Smooth muscle cell (in vitro differentiated cells): ENCODE measurements around the gene WNT7B. TPM values are rescaled to one million over a fixed set of nuclear protein-coding genes. Genes with fewer than 3 reads are reported as not detected.

Source experiments
- DNase-seq: peaks from one replicate; lab custom pipeline; 2025; ENCODE audit not compliant: unreplicated experiment; lab: John Stamatoyannopoulos, UW
- H2AFZ ChIP-seq: fragments of 200-600 bp; sonication (generic); 2 replicates; pipeline ENCODE4 v1.6.0; 2016; ENCODE audit warnings: antibody characterized with exemption, low read depth, mild to moderate bottlenecking
- H3F3A ChIP-seq: fragments of 200-600 bp; sonication (generic); 2 replicates; pipeline ENCODE4 v1.6.0; 2017; ENCODE audit warnings: antibody characterized with exemption, low read depth
- H3K27ac ChIP-seq: fragments of 200-600 bp; sonication (generic); 2 replicates; pipeline ENCODE4 v1.5.1; 2016; ENCODE audit warnings: low read depth, mild to moderate bottlenecking
- H3K27me3 ChIP-seq: fragments of 200-600 bp; sonication (generic); 2 replicates; pipeline ENCODE4 v1.6.1; 2016; ENCODE audit warnings: low read depth, mild to moderate bottlenecking
- H3K36me3 ChIP-seq: fragments of 200-600 bp; sonication (generic); 2 replicates; pipeline ENCODE4 v1.5.1; 2016; ENCODE audit warnings: low read depth
- H3K4me1 ChIP-seq: fragments of 200-600 bp; sonication (generic); 2 replicates; pipeline ENCODE4 v1.5.1; 2016; ENCODE audit warnings: low read depth
- H3K4me2 ChIP-seq: fragments of 200-600 bp; sonication (generic); 2 replicates; pipeline ENCODE4 v1.6.0; 2016; ENCODE audit warnings: mild to moderate bottlenecking
- H3K4me3 ChIP-seq: fragments of 200-600 bp; sonication (generic); 2 replicates; pipeline ENCODE4 v1.5.1; 2016; ENCODE audit warnings: mild to moderate bottlenecking
- H3K79me2 ChIP-seq: fragments of 200-600 bp; sonication (generic); 2 replicates; pipeline ENCODE4 v1.6.0; 2016; ENCODE audit warnings: low read depth, mild to moderate bottlenecking
- H3K9ac ChIP-seq: fragments of 200-600 bp; sonication (generic); 2 replicates; pipeline ENCODE4 v1.6.0; 2016; ENCODE audit warnings: low read depth
- H3K9me3 ChIP-seq: fragments of 200-600 bp; sonication (generic); replicated peaks from 2 replicates; pipeline ENCODE4 v1.5.1; 2016; ENCODE audit warnings: low read depth
- H4K20me1 ChIP-seq: fragments of 200-600 bp; sonication (generic); 2 replicates; pipeline ENCODE4 v1.6.0; 2016; ENCODE audit warnings: low read depth
- CTCF ChIP-seq: fragments of 200-600 bp; sonication (generic); IDR thresholded peaks from 2 replicates; pipeline ENCODE4 v1.5.1; 2017; ENCODE audit warnings: borderline replicate concordance, mild to moderate bottlenecking, antibody characterized with exemption; ENCODE audit not compliant: insufficient read depth, poor library complexity, severe bottlenecking
- WGBS: methylation state at CpG from one replicate; pipeline ENCODE4 v1.1.7; 2016; ENCODE audit warnings: low lambda C conversion rate; 5-methylcytosine and 5-hydroxymethylcytosine counted together
- polyA plus RNA-seq: library from polyadenylated mRNA; unstranded; fragments of >200 nt; fragmentation: Nextera tagmentation; extraction: Ambion mirVana; gene quantifications from 2 replicates; pipeline ENCODE4 v1.2.1, GENCODE V29; 2016
- total RNA-seq: library from RNA; depleted of rRNA; stranded (reverse); fragments of >200 nt; gene quantifications from 2 replicates; pipeline ENCODE4 v1.2.3, GENCODE V29; 2014

The WNT7B gene
- total and polyA plus RNA-seq, 2 experiments from 2014 or later: 0.69 to 1.6 TPM

GRCh38 chr22:45949891-45950290 is 27.1 kb downstream of the WNT7B start:
- no peak for TF ChIP-seq CTCF
- 95% methylated on average over 23 of the region's 23 CpGs for WGBS

GRCh38 chr22:45949258-45949870 is 27.6 kb downstream of the WNT7B start:
- no peak overlapping the region for H3K4me2 ChIP-seq
- H3K4me1 ChIP-seq: no peaks in the 10 kb centered on the region
- DNase-seq: no peak
- H3K27me3 ChIP-seq: no peaks in the 10 kb centered on the region
- WGBS: 92% methylated on average over 18 of the region's 22 CpGs
- no peak overlapping the region for H3K27ac ChIP-seq
- H3K9me3 ChIP-seq: no peaks in the 10 kb centered on the region
- no peaks in the 10 kb centered on the region for H3F3A ChIP-seq
- H3K4me3 ChIP-seq: no peak overlapping the region
- no peaks in the 10 kb centered on the region for H3K36me3 ChIP-seq
- no peaks in the 10 kb centered on the region for H4K20me1 ChIP-seq
- no peak overlapping the region for H2AFZ ChIP-seq
- H3K9ac ChIP-seq: no peak overlapping the region
- H3K79me2 ChIP-seq: no peaks in the 10 kb centered on the region
- no peak for TF ChIP-seq CTCF

More at GRCh38 chr22:45949891-45950290, 27.1 kb downstream of the WNT7B start:
- H4K20me1 ChIP-seq: no peaks in the 10 kb centered on the region
- no peak overlapping the region for H2AFZ ChIP-seq
- H3K9me3 ChIP-seq: no peaks in the 10 kb centered on the region
- H3K4me2 ChIP-seq: no peak overlapping the region
- no peak for DNase-seq
- no peaks in the 10 kb centered on the region for H3K27me3 ChIP-seq
- no peaks in the 10 kb centered on the region for H3K79me2 ChIP-seq
- no peak overlapping the region for H3K4me3 ChIP-seq
- H3K27ac ChIP-seq: no peak overlapping the region
- H3K36me3 ChIP-seq: no peaks in the 10 kb centered on the region
- H3F3A ChIP-seq: no peaks in the 10 kb centered on the region
- no peak overlapping the region for H3K9ac ChIP-seq
- H3K4me1 ChIP-seq: no peaks in the 10 kb centered on the region

GRCh38 chr22:45948081-45948648 is 28.8 kb downstream of the WNT7B start:
- no peaks in the 10 kb centered on the region for H3K27me3 ChIP-seq
- no peaks in the 10 kb centered on the region for H3K79me2 ChIP-seq
- no peak overlapping the region for H3K4me3 ChIP-seq
- TF ChIP-seq CTCF: no peak
- H3K9me3 ChIP-seq: no peaks in the 10 kb centered on the region
- H3K27ac ChIP-seq: no peak overlapping the region
- H4K20me1 ChIP-seq: no peaks in the 10 kb centered on the region
- WGBS: 95% methylated on average over 13 of the region's 21 CpGs
- DNase-seq: no peak
- H3K4me1 ChIP-seq: no peaks in the 10 kb centered on the region
- H3F3A ChIP-seq: no peaks in the 10 kb centered on the region
- H3K9ac ChIP-seq: no peak overlapping the region
- H3K4me2 ChIP-seq: no peak overlapping the region
- H3K36me3 ChIP-seq: no peaks in the 10 kb centered on the region
- H2AFZ ChIP-seq: no peak overlapping the region
